GM18505 (cell line): ENCODE measurements around the gene CD302.
"Not testable (repeated sequence)": the region's sequence is repeated elsewhere in the genome, so short reads cannot be mapped to it uniquely, and the experiment has no call there.

ENCODE experiments used
- ATAC-seq: cut with Tn5 transposase; IDR thresholded peaks from one replicate; pipeline ENCODE4 v1.9.1; 2021; ENCODE audit not compliant: unreplicated experiment
- POLR2A ChIP-seq: IDR thresholded peaks from 4 replicates; pipeline ENCODE4 v1.6.1; 2011; ENCODE audit warnings: borderline replicate concordance; ENCODE audit not compliant: insufficient read depth, insufficient read length; ENCODE audit errors: extremely low read depth

CD302 gene

DNA sequence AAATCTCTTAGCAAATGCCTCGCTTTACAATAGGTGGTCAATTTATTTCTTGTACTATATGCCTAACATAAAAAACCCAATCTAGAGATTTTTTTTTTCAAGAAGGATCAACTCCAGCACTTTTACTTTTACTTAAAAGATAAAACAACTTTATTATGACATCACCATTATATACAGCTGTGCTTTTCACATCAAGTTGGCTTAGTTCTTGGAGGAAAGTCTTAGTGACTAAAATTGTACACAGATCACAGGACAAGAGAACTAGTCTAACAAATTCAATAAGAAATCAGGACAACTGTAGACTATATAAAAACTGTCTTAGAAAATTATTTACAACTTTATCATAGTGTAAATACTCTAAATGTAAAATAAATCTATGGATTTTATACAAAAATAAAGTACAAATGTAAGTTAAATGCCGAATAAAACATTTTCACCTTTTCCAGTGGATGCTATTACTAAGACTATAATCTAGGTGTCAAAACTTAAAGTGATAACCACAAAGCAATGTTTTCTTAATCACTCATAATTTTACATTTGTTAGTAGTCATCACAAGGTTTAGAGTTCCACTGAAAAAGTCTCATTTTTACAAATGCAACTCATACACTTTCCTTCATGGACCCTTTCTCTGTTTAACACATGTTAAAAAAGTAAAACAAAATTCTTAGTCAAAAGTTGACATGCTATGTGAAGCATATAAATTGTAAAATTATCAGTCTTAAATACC, 5.4 kb upstream of the CD302 start:
- ATAC-seq, result no peak
- TF ChIP-seq POLR2A, result no peak

DNA sequence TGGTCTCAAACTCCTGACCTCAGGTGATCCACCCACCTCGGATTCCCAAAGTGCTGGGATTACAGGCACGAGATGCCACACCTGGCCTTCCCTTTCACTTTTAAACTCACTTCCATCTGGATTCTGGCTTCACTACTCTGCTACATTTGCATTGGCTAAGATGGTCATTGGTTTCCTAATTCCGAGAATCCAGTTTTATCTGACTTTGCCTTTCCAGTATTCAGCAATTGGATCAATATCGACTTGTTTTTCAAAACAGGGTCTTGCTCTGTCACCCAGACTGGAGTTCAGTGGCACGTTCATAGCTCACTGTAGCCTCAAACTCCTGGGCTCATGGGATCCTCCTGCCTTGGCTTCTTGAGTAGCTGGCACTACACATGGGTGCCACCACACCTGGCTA, 4.7 kb upstream of the CD302 start:
- TF ChIP-seq POLR2A, result no peak
- no peak for ATAC-seq

DNA sequence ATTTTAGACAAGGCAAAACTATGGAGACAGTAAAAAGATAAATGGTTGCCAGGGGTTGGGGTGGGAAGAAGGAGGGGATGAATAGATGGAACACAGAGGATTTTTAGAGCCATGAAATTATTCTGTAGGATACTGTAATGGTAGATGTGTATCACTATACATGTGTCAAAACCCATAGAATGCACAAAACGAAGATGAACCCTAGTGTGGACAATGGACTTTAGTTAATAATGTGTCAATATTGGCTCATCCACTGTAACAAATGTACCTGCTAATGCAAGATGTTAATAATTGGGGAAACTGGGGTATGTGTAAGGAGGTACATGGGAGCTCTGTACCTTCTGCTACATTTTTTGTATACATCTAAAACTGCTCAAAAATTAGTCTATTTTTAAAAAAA, 1.8 kb upstream of the CD302 start:
- no peak for ATAC-seq
- no peak for TF ChIP-seq POLR2A

DNA sequence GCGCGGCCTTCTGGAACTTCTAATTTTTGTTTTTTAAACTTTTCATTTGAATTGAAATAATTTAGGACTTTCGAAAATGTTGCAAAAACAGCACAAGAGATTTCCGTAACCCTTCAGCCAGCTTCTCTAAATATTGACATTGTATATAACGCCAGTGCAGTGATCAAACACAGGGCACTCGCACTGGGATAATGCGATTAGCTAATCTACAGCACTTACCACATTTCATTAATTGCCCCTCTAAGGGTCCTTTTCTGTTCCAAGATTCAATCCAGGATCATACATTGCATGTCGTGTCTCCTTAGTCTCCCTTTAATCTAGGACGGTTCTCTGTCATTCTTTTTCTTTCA, 343 bp upstream of the CD302 start:
- peak; percentile 13 for ATAC-seq
- no peak for TF ChIP-seq POLR2A

DNA sequence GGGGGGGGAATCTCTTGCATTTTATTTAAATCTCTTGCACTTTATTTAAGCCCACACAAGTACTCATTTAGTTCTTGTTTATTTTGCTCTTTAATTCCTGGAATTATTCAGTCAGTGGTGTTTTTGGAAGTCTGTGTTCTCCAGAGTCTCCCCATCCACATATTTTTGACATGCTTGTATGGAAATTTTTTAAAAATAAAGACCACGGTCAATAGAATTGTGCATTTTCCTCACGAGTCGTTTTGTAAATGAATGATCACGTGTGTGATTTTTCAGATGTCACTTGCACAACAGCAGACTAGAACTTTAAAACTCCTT, 824 bp downstream of the CD302 start:
- ATAC-seq, result no peak

DNA sequence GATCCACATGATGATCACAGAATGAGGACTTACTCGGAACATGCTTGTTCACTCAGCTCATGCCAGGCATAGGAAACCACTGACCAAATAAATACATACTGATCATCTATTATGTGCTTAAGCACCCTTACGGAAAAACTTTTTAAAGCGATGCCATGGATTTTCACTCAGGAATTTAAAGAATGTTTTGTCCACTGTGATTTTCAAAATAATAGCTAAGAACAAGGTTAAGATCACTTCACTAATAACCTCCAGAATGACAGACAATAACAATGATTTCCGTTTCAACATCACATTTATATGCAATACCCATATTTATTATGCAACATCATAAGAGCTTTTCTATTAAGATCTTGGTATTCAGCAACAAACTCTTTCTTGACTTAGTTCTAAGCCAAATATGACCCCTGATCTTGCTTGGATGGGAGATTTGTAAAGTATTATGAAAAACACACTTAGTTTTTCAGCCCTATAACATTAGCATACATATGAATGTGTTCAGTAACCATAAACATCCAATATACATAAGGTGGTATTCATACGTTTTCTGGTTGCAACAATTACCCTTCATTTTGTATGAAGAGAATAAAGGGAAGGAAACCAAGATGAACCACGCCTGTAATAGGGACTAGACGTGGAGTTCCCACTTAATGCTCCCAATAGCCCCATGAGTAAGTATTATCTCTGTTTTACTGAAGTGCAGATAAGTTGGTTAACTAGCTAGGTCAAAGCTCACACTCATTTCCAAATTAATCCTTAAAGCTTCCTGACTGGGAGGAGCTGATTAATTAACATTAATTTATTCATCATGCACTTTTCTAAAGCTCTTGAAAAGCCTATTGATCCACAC, 1.9 kb downstream of the CD302 start:
- no peak for ATAC-seq
- no peak for TF ChIP-seq POLR2A

More for the DNA sequence above, 824 bp downstream of the CD302 start:
- TF ChIP-seq POLR2A, result no peak

DNA sequence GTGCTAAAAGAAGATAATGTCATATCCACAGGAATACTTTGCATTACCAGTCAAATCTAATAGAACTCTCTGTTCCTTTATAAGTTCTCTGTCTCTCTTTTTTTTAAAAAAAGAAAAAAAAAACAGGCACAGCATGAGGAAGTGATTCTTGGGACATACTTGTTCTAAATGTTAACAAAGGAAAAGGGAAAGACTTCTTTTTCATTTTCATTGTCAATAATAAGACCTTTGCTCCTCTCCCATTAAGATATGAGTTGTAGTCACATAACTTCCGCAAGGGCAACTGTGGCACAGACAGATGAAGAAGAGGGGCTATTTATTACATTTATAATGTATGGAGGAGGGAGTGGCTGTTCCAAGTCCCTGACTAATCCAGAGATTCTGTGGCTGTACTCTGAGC, 4.7 kb downstream of the CD302 start:
- no peak for ATAC-seq
- no peak for TF ChIP-seq POLR2A

DNA sequence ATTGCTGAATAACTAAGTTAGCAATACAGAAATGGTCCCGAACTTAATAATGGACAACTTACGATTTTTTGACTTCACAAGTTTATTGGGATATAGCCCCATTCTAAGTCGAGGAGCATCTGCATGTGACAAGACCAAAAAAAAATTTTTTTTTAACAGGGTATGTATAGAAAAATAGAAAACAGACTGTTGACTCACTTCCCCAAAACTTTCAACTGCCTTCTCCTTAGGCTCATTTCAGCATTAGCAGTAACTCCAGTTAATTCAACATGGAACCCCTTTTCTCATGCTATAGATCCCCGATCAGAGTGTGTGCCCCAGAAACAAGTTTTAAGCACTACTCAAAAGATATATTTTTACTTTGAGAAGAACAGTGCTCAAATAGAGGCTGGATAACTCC, 5.4 kb downstream of the CD302 start:
- no peak for ATAC-seq
- TF ChIP-seq POLR2A, result no peak

DNA sequence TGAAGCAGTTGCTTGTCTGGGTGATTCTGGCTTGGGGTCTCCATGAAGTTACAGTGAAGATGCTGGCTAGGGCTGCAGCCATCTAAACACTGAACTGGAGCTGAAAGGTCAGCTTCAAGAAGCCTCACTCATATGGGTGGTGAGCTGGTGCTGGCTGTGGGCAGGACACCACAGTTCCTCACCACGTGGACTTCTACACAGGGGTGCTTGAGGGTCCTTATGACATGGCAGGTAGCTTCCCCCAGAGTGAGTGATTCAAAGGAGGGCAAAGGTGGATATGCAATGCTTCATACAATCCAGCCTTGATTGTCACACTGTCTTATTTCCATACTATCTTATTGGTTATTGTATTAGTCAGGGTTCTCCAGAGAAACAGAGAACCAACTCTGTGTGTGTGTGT, 6.0 kb downstream of the CD302 start:
- no peak for TF ChIP-seq POLR2A
- ATAC-seq, result no peak

DNA sequence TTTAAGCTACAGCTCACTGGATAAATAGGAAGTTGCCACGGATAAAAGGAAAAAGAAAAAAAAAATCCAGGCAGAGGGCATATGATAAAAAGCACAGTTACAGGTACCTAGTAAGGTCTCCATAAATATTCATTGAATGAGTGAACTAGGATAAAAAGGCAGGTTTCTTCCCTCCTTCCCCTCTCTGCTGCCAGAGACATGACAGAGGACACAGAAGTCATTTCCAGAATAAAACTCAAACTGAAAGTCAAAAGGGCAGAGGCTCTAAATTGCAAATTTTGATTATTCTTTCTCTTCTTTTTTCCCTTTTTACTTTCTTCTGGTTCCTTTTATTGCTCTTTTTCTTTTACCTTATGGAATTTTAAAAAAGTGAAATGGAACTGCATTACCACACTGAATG, 7.7 kb downstream of the CD302 start:
- TF ChIP-seq POLR2A, result no peak
- no peak for ATAC-seq

DNA sequence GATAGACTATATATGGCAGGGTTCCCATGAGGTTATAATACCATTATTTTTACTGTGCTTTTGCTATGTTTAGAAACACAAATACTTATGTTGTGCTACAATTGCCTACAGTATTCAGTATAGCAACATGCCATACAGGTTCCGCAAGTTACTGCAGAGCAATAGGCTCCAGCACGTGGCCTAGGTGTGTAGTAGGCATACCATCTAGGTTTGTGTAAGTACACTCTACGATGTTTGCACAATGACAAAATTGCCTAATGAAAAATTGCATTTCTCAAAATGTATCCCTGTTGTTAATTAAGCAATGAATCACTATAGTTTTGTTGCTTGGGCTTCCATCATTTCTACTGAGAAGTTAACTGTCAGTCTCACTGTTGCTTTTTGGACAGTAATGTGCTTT, 9.8 kb downstream of the CD302 start:
- ATAC-seq, result no peak
- no peak for TF ChIP-seq POLR2A

DNA sequence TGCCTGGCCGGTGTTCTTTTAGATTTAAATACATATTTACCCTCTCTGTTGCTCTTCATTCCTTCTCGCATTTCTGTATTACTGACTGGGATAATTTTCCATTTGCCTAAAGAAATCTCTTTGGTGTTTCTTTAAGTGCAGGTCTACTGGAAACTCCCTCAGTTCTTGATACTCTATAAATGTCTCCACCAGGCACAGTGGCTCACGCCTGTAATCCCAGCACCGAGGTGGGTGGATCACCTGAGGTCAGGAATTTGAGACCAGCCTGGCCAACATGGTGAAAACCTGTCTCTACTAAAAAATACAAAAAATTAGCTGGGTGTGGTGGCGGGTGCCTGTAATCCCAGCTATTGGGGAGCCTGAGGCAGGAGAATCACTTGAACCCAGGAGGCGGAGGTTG, 10.4 kb downstream of the CD302 start:
- not testable (repeated sequence) for ATAC-seq

DNA sequence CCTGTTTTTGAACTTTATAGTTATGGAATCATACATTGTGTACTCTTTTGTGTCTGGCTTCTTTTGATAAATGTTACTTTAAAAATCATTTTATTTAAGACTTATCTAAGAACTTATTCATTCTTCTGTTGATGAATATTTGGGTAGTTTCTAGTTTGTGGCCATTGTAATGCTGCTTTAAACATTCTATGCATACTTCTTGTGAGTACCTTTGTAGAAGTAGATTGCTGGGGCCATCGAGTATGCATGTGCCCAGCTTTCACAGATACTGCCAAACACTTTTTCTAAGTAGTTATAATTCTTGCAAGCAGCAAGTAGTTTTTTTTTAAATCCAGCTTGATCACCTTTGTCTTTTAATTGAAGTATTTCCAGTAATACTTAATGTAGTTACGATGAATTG, 11.1 kb downstream of the CD302 start:
- no peak for TF ChIP-seq POLR2A
- no peak for ATAC-seq

DNA sequence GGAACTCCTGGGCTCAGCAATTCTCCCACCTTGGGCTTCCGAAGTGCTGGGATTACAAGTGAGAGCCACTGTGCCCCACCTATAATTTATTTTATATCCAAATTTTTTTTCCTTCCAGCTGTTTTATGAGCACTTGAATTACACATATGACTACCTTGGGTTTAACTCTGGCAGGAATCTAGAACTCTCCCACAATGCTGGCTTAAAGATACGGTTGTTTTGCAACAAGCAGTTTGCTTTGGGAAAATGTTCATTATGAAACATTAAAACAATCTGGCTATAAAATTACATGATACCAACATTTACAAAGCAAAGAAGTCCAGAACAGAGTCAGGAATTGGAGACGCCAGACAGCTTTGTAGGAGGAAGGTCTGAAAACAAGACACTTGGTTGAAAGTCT, 12.8 kb downstream of the CD302 start:
- no peak for ATAC-seq
- no peak for TF ChIP-seq POLR2A

DNA sequence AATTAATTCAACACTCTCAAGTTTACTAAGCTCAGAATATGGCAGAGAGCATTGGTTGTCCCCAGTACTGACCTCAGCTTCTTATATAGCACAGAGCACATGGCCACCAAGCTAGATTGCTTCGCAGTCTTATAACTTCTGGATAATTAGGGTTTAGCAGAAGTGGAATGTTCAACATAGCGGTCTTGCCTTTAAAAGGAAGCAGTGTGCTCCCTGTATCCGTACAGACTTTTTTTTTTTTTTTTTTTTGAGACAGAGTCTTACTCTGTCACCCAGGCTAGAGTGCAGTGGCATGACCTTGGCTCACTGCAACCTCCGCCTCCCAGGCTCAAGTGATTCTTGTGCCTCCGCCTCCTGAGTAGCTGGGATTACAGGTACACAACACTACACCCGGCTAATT, 13.3 kb downstream of the CD302 start:
- not testable (repeated sequence) for ATAC-seq

DNA sequence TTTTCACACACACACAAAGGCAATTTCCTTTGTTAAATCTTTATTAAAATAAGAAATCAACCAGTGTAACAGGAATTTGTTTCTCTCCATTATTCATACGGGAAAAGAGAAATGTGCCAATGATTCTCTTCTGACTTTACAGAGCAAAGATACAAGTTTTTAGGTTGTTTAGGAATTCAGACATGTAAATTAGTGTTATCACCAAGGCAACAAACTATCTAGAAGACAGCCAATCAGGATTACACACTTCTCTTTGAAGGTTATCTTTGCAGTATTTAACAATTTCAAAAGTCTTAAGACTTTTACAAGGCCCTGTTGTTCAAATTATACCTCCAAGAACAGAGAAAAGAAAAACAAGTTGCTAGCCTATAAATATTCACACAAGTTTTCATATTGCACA, 14.5 kb downstream of the CD302 start:
- no peak for ATAC-seq
- no peak for TF ChIP-seq POLR2A

DNA sequence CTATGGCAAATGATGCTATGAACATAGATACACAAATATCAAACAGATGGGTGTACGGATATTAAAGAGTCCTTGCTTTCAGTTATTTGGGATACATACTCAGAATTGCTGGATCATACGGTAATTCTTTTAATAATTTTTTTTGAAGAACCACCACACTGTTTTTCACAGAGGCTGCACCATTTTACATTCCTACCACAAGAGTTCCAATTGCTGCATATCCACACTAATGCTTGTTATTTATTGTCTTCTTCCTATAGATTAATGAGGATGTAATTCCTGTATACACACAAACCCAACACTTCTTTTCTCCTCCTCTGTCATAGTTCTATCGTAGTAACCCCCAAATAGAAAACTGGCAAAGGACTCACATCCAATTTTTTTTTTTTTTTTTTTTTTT, 21.7 kb downstream of the CD302 start:
- no peak for TF ChIP-seq POLR2A
- no peak for ATAC-seq
